ENCODE measurements around the gene HPD. TPM values are rescaled to one million over a fixed set of nuclear protein-coding genes. Genes with fewer than 3 reads are reported as not detected.

Gene HPD
- total and polyA plus RNA-seq, 10 donors, result 0.57 to 2.8 (median 1.0) TPM; not detected in 1

- peaks cover 52 to 91% (median 76%) of the 10 kb centered on the region in 6 donors for H3K4me1 ChIP-seq
- TF ChIP-seq POLR2AphosphoS5 (IDR thresholded peaks at IDR 0.05) (peak; percentile 82 to 91 (median 89)), POLR2A (IDR thresholded peaks at IDR 0.05) (no peak), CTCF (IDR thresholded peaks at IDR 0.05 in 8 of 11, conservative IDR thresholded peaks at IDR 0.05 in 3 of 11) (peak in 8 of 11 experiments; percentile 14 to 56 (median 38))
- no peaks in the 10 kb centered on the region for H3K9me3 ChIP-seq
- no peaks in the 10 kb centered on the region for H3K27me3 ChIP-seq (replicated peaks in 1 of 7)
- intact Hi-C loops (cut with DNase I; ENCODE audit: low total_unique reads), result no loop called here
- H3K4me3 ChIP-seq, result peak overlapping the region in 2 of 8 donors; percentile 4 to 92
- peaks cover 0 to 42% (median 18%) of the 10 kb centered on the region in 6 donors for H3K36me3 ChIP-seq
- peak overlapping the region in 7 of 8 donors; percentile 65 to 100 (median 100) for H3K27ac ChIP-seq
- WGBS, 5 donors, result 46 to 85% (median 67%) methylated on average over 33 to 39 of the region's 39 CpGs
- peak; percentile 94 for DNase-seq
These were observed 61.6 kb downstream of the HPD start for GRCh38 chr12:121796855-121797751.

- Histone ChIP-seq H3K9me3 (no peaks in the 10 kb centered on the region), H3K27ac (peak overlapping the region; percentile 93 to 100 (median 100)), H3K4me3 (peak overlapping the region in 5 of 8 donors; percentile 66 to 80 (median 72)), H3K36me3 (peaks cover 0 to 49% (median 18%) of the 10 kb centered on the region in 6 donors), H3K4me1 (peaks cover 69 to 99% (median 94%) of the 10 kb centered on the region in 6 donors), H3K27me3 (replicated peaks in 1 of 7) (no peaks in the 10 kb centered on the region)
- intact Hi-C loops (cut with DNase I; ENCODE audit: low total_unique reads), result no loop called here
- TF ChIP-seq POLR2AphosphoS5 (IDR thresholded peaks at IDR 0.05) (peak; percentile 71 to 84 (median 78)), CTCF (IDR thresholded peaks at IDR 0.05 in 8 of 11, conservative IDR thresholded peaks at IDR 0.05 in 3 of 11) (peak; percentile 90 to 98 (median 95)), POLR2A (IDR thresholded peaks at IDR 0.05) (no peak)
- WGBS, 5 donors, result 30 to 44% (median 39%) methylated on average over 13 to 15 of the region's 15 CpGs
- DNase-seq, result peak; percentile 96
These were observed 63.4 kb downstream of the HPD start for GRCh38 chr12:121795034-121795968.

- DNase-seq, result peak; percentile 89
- peaks cover 73 to 100% (median 99%) of the 10 kb centered on the region in 6 donors for H3K4me1 ChIP-seq
- TF ChIP-seq POLR2A (IDR thresholded peaks at IDR 0.05) (no peak), POLR2AphosphoS5 (IDR thresholded peaks at IDR 0.05) (no peak), CTCF (IDR thresholded peaks at IDR 0.05 in 8 of 11, conservative IDR thresholded peaks at IDR 0.05 in 3 of 11) (no peak)
- intact Hi-C loops (cut with DNase I; ENCODE audit: low total_unique reads), result loop anchor here (5.0 kb wide), 1 partner anchor 97 kb away; no protein-coding TSS in a partner anchor
- H3K36me3 ChIP-seq, result peaks cover 0 to 49% (median 18%) of the 10 kb centered on the region in 6 donors
- H3K4me3 ChIP-seq, result peak overlapping the region in 6 of 8 donors; percentile 5 to 80 (median 70)
- H3K27me3 ChIP-seq (replicated peaks in 1 of 7), result no peaks in the 10 kb centered on the region
- H3K9me3 ChIP-seq, result no peaks in the 10 kb centered on the region
- H3K27ac ChIP-seq, result peak overlapping the region; percentile 93 to 100 (median 100)
- 0 to 2% (median 1%) methylated on average over 8 to 13 of the region's 13 CpGs for WGBS, 5 donors
These were observed 64.1 kb downstream of the HPD start for GRCh38 chr12:121794534-121795033.
